ENCODE data around the gene NOVA2.
"Not testable (repeated sequence)": the region's sequence is repeated elsewhere in the genome, so short reads cannot be mapped to it uniquely, and the experiment has no call there.

Gene NOVA2

GRCh38 chr19:45920458-45920857 lies 53.2 kb downstream of the NOVA2 start:
- no peak for DNase-seq

- DNase-seq, result no peak
These were observed 54.0 kb downstream of the NOVA2 start for GRCh38 chr19:45919678-45920077.

- DNase-seq, result no peak
These were observed 54.9 kb downstream of the NOVA2 start for GRCh38 chr19:45918721-45919120.

GRCh38 chr19:45917421-45918091 lies 56.1 kb downstream of the NOVA2 start:
- DNase-seq, result no peak

GRCh38 chr19:45913874-45914830 lies 59.5 kb downstream of the NOVA2 start, which contains the start of gene NANOS2:
Gene NANOS2, minus strand, starts transcription at chr19:45914778. Its CDS starts 85 bp downstream, at chr19:45914693.
- DNase-seq, result no peak

- no peak for DNase-seq
These were observed 62.4 kb downstream of the NOVA2 start for GRCh38 chr19:45911291-45911690.

GRCh38 chr19:45908956-45909355 lies 64.7 kb downstream of the NOVA2 start:
- no peak for DNase-seq

GRCh38 chr19:45906221-45906620 lies 67.4 kb downstream of the NOVA2 start:
- no peak for DNase-seq

- DNase-seq, result no peak
These were observed 68.7 kb downstream of the NOVA2 start for GRCh38 chr19:45905011-45905410.

GRCh38 chr19:45902651-45903625 lies 70.7 kb downstream of the NOVA2 start:
- DNase-seq, result peak; percentile 99

- DNase-seq, result no peak
These were observed 71.6 kb downstream of the NOVA2 start, which contains the start of gene MYPOP for GRCh38 chr19:45901912-45902650. Gene MYPOP, minus strand, starts transcription at chr19:45902613. Its CDS starts 840 bp downstream, at chr19:45901773.

- DNase-seq, result peak; percentile 3
These were observed 72.2 kb downstream of the NOVA2 start for GRCh38 chr19:45901432-45901911.

GRCh38 chr19:45900738-45901431 lies 72.8 kb downstream of the NOVA2 start:
- DNase-seq, result no peak

GRCh38 chr19:45899919-45900589 lies 73.6 kb downstream of the NOVA2 start:
- no peak for DNase-seq

GRCh38 chr19:45899253-45899652 lies 74.4 kb downstream of the NOVA2 start:
- no peak for DNase-seq

- no peak for DNase-seq
These were observed 76.3 kb downstream of the NOVA2 start for GRCh38 chr19:45897261-45897812.

- not testable (repeated sequence) for DNase-seq
These were observed 77.6 kb downstream of the NOVA2 start for GRCh38 chr19:45895983-45896599.

- DNase-seq, result no peak
These were observed 78.1 kb downstream of the NOVA2 start for GRCh38 chr19:45895519-45895972.

- no peak for DNase-seq
These were observed 82.8 kb downstream of the NOVA2 start for GRCh38 chr19:45890877-45891276.
